Keratinocyte (primary cell): Measurements from ENCODE around the gene ZFP36L2.

ENCODE experiments used
- EZH2 ChIP-seq: IDR thresholded peaks from one replicate; pipeline ENCODE4 v1.6.1; 2012; ENCODE audit warnings: inconsistent platforms, mild to moderate bottlenecking, low read length, moderate library complexity
- TF ChIP-seq, protein P1 (sequence below), 3 experiments: IDR thresholded peaks in 1 of 3; conservative IDR thresholded peaks in 1 of 3; optimal IDR thresholded peaks in 1 of 3; 2 replicates in 2 of 3; 3 replicates in 1 of 3; pipeline versions ENCODE3 to v1.5.1; 2011; ENCODE audit warnings: low read length in 3 of 3, mild to moderate bottlenecking in 3 of 3, moderate library complexity in 2 of 3, control low read depth in 1 of 3, inconsistent platforms in 1 of 3; ENCODE audit not compliant: insufficient read depth in 2 of 3; ENCODE audit errors: extremely low read depth in 1 of 3

DNA sequence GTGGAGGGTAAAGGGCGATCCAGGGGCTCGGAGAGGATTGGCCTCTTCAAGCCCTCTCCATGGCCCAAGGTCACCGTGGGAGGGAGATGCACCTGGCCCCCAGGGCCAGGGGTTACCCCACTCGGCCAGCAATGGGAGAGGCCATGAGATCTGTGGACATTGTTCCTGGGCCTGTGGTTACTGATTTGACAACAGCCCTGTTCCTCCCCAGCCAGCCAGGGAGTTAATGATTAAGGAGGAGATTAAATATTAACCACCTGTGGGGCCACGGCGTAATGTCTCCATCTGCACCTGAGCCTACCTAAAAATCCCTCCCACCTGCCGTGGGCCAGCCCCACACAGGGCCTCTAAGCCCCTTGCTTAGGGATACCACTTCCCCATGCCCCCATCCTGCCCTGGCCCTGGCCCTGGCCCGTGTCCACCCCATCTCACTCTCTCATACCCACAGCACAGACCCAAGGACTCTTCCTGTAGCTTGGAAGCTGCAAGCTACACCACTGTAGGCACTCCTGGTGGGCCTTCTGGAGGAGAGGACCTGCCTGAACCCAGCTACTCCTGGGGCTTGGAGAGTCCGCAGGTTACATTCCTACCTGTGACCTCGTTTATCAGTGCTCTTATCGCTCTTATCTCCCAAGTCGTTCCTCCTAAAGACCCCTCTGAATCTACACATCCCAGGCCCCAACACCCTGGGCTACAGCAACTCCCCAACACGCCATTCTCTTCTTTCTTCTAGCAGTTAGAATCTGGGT is 32.1 kb downstream of the ZFP36L2 start:
- no peak for TF ChIP-seq EZH2
- TF ChIP-seq, protein P1, sequence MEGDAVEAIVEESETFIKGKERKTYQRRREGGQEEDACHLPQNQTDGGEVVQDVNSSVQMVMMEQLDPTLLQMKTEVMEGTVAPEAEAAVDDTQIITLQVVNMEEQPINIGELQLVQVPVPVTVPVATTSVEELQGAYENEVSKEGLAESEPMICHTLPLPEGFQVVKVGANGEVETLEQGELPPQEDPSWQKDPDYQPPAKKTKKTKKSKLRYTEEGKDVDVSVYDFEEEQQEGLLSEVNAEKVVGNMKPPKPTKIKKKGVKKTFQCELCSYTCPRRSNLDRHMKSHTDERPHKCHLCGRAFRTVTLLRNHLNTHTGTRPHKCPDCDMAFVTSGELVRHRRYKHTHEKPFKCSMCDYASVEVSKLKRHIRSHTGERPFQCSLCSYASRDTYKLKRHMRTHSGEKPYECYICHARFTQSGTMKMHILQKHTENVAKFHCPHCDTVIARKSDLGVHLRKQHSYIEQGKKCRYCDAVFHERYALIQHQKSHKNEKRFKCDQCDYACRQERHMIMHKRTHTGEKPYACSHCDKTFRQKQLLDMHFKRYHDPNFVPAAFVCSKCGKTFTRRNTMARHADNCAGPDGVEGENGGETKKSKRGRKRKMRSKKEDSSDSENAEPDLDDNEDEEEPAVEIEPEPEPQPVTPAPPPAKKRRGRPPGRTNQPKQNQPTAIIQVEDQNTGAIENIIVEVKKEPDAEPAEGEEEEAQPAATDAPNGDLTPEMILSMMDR (optimal IDR thresholded peaks at IDR 0.05 in 1 of 3, IDR thresholded peaks at IDR 0.05 in 1 of 3, conservative IDR thresholded peaks at IDR 0.05 in 1 of 3; ENCODE audit: extremely low read depth in 1 of 3, insufficient read depth in 2 of 3, low read length in 3 of 3): no peak
